ENCODE results near the gene UBC.

UBC gene

DNA sequence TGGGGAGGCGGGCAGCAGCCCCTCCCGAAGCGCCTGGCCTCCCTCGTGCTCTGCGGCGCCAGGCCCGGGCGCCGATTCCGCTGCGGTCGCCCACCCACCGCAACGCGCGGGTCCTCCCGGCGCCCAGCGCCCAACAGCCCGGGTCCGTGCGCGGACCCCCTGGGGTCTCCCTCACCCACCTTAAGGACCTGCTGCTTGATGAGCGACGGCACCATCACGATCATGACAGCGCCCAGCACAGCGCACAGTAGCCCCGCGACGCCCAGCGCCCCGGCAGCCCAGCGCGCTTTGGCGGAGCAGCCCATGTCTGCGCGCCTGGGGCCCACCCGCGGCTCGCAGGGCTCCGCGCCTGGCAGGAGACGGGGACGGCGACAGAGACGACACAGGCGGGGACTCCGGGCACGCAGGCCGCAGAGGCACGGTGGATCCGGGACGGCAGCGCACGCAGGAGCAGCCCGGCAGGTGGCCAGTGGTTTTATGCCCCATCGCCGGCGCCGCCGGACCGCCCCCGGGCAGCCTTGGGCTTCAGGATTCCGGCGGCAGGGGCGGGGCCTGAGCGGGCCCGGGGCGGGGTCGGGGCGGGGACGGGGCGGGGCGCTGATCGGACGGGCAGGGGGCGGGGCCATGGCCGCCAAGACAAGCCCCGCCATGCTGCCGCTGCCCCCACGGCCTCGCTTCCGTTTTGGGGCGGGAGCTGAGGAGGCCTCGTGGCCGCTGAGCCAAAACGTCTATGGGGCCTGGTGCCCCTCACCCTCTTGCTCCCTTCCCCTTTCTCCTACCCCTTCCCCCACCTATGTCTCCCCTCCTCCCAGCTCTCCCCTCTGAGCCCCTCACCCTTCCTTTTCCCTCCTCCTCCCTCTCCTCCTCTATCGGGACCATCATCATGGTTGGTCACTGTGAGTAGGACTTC is 50.8 kb downstream of the UBC start, which contains the start of gene SCARB1:
SCARB1 (minus strand) TSS at position 449 of the 910 bp plus-strand sequence; CDS start at position 305, 144 bp downstream.
- peak; percentile 91 for DNase-seq

DNA sequence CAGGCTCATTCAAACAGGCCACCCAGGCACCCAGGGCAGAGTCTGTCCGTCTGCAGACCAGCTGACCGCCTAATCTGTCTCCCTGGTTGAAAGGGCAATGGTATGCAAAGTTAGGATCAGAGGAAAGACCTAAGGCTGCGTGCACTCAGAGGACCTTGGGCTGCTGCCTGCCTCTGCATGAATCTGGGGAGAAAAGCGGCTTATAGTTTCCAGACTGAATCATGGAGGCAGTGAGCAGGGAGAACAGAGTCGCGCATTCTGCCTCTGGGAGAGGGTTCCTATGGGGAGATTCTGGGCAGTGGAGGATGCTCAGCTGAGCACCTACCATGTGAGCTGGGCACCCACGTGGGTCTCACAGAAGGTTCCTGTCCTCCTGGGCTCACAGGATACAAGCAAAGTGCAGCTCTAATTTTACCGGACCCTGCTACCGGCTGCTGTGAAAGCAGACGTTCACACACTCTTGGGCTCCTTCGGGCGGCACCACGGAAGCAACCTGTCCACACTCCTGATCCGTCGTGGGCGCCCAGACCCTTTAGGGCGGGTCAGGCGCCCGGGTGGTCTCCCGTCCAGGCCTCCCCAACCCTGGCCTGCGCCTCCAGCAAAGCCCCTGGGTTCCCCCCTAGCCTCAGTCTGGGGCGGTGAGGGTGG is 51.6 kb downstream of the UBC start:
- peak; percentile 66 for DNase-seq

- no peak for DNase-seq
These were observed 52.4 kb downstream of the UBC start for GRCh38 chr12:124861898-124862676.

Data from activated CD8-positive, alpha-beta memory T cell treated with anti-CD3 and anti-CD28 coated beads, Interleukin-2, amount 50 U/mL, for 48 hours (primary cell).